ENCODE measurements around the gene RANGAP1.

RANGAP1 gene

DNA sequence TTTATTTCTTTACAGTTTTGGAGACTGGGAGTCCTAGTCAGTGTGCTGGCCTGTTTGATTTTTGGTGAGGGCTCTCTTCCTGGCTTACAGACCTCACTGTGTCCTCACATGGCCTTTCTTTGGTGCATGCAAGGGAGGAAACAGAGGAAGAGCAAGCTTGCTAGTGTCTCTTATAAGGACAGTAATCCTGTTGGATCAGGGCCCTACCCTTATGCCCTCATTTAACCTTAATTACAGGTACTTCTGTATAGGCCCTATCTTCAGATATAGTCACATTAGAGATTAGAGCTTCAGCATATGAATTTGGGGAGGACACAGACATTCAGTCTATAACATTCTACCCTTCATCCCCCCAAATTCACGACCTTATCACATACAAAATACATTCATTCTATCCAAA lies 29.6 kb upstream of the RANGAP1 start:
- intact Hi-C loops (cut with DNase I; ENCODE audit: low total_unique reads): no loop called here
- no peak overlapping the region for H3K27ac ChIP-seq
- no peaks in the 10 kb centered on the region for H3K9me3 ChIP-seq
- H3K27me3 ChIP-seq: no peaks in the 10 kb centered on the region
- H3K4me1 ChIP-seq: no peaks in the 10 kb centered on the region
- H3K4me3 ChIP-seq: no peak overlapping the region
- TF ChIP-seq, protein P1, sequence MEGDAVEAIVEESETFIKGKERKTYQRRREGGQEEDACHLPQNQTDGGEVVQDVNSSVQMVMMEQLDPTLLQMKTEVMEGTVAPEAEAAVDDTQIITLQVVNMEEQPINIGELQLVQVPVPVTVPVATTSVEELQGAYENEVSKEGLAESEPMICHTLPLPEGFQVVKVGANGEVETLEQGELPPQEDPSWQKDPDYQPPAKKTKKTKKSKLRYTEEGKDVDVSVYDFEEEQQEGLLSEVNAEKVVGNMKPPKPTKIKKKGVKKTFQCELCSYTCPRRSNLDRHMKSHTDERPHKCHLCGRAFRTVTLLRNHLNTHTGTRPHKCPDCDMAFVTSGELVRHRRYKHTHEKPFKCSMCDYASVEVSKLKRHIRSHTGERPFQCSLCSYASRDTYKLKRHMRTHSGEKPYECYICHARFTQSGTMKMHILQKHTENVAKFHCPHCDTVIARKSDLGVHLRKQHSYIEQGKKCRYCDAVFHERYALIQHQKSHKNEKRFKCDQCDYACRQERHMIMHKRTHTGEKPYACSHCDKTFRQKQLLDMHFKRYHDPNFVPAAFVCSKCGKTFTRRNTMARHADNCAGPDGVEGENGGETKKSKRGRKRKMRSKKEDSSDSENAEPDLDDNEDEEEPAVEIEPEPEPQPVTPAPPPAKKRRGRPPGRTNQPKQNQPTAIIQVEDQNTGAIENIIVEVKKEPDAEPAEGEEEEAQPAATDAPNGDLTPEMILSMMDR (IDR thresholded peaks at IDR 0.05): no peak
- H3K36me3 ChIP-seq: peaks cover 0 to 19% (median under 1%) of the 10 kb centered on the region in 3 donors
- no peak for DNase-seq

DNA sequence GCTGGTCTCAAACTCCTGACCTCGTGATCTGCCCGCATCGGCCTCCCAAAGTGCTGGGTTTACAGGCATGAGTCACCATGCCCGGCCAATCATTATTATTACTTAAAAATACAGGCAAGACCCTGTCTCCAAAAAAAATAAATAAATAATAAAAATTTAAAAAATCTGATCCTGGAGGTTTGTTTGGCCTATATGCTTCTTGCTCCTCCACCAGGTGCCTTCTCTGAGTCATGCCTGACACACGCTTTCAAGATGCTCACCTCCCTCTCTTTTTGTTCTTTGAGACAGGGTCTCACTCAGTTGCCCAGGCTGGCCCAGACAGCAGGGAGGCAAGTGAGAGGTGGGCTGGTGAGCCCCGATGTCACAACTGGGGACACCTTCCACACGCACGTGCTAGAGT lies 28.8 kb upstream of the RANGAP1 start:
- TF ChIP-seq, protein P1 (IDR thresholded peaks at IDR 0.05): no peak
- no peak overlapping the region for H3K4me3 ChIP-seq
- intact Hi-C loops (cut with DNase I; ENCODE audit: low total_unique reads): no loop called here
- H3K36me3 ChIP-seq: peaks cover 0 to 14% (median 0%) of the 10 kb centered on the region in 3 donors
- no peaks in the 10 kb centered on the region for H3K9me3 ChIP-seq
- H3K4me1 ChIP-seq: no peaks in the 10 kb centered on the region
- DNase-seq: no peak
- no peaks in the 10 kb centered on the region for H3K27me3 ChIP-seq
- no peak overlapping the region for H3K27ac ChIP-seq

DNA sequence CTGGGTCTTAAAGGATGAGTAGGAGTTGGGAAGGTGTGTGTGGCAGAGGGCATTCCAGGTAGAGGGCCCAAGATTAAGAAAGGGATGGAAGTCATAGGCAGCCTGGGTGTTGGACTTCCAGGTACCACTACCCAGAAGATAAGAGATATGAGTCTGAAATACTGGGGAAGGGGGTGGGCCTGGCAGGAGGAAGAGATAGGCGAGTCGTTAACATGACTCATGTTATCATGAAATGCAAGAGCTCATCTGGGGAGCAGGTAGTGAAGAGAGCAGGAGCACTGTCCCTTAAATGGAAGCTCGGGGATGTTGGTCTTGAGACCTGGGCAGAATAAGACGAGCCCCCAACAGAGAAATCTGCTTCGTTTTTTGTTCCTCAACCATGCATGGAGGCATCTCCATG lies 25.5 kb upstream of the RANGAP1 start:
- no peak overlapping the region for H3K27ac ChIP-seq
- H3K36me3 ChIP-seq: peaks cover 0 to 20% (median 0%) of the 10 kb centered on the region in 3 donors
- H3K4me3 ChIP-seq: no peak overlapping the region
- intact Hi-C loops (cut with DNase I; ENCODE audit: low total_unique reads): no loop called here
- peaks cover 0 to 6% (median 2%) of the 10 kb centered on the region in 4 donors for H3K4me1 ChIP-seq
- TF ChIP-seq, protein P1 (IDR thresholded peaks at IDR 0.05): no peak
- no peaks in the 10 kb centered on the region for H3K9me3 ChIP-seq
- no peak for DNase-seq
- H3K27me3 ChIP-seq: no peaks in the 10 kb centered on the region

DNA sequence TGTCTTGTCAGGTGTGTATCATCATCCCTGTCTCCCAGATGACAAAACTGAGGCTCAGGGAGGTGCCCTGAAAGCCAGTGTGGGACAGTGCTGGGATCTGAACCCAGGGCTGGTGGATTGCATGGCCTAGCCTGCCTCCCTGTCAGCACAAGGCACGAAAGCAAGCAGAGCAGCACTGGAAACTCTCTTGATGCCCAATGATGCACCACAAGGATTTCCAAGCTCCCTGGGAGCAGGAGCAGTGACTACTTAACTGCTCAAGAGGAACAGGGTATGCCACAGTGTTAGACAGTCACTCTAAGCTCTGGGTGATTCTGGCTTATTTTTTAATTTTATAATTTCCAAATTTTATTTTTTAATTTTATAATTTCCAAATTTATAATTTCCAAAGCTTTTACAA lies 24.3 kb upstream of the RANGAP1 start:
- no peak overlapping the region for H3K4me3 ChIP-seq
- H3K4me1 ChIP-seq: peaks cover 0 to 10% (median 2%) of the 10 kb centered on the region in 4 donors
- no peak for DNase-seq
- no peaks in the 10 kb centered on the region for H3K9me3 ChIP-seq
- intact Hi-C loops (cut with DNase I; ENCODE audit: low total_unique reads): no loop called here
- no peaks in the 10 kb centered on the region for H3K27me3 ChIP-seq
- TF ChIP-seq, protein P1 (IDR thresholded peaks at IDR 0.05): no peak
- no peak overlapping the region for H3K27ac ChIP-seq
- H3K36me3 ChIP-seq: peaks cover 0 to 11% (median 0%) of the 10 kb centered on the region in 3 donors

DNA sequence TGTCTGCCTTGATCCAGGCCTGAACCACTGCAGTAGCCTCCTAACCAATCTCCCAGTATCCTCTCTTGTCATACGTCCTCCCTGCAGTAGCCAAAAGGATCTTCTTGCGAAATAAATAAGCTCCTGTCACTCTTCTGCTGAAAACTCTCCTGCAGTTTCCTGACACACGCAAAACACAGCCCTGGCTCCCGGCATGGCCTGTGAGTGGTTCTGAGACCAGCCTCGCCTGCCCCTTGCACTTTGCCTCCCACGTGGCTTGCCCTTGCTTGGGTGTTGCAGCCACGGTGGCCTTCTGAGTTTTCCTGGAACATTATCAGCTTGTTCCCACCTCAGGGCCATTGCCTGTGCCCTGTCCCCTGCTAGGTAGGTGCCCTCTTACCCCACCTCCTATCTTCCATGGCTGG lies 22.6 kb upstream of the RANGAP1 start:
- TF ChIP-seq, protein P1 (IDR thresholded peaks at IDR 0.05): no peak

DNA sequence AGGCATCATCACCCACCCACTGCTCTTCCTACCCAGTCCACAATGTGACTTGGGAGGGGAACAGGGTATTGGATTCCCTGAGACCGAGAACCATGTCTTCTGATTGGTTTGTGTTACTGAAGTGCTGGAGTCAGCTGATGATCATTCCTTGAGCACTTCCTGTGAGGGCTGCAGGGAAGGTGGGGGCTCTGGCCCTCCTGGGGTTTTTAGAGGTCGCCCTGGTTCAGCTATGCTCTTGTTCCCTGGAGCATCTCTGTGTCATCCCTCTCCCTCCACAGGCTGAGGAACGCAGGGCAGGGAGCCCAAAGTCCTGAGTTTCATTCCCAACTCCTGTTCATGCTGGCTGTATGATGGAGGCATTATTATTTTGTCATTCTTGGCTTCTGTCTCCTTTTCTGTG lies 22.1 kb upstream of the RANGAP1 start:
- Histone ChIP-seq H3K4me1 (peaks cover 0 to 19% (median 7%) of the 10 kb centered on the region in 4 donors), H3K27me3 (no peaks in the 10 kb centered on the region), H3K36me3 (peaks cover 0 to 10% (median 0%) of the 10 kb centered on the region in 3 donors), H3K9me3 (no peaks in the 10 kb centered on the region), H3K4me3 (no peak overlapping the region), H3K27ac (peak overlapping the region in 1 of 2 donors; percentile 10)
- no peak for DNase-seq
- TF ChIP-seq, protein P1 (IDR thresholded peaks at IDR 0.05): no peak
- intact Hi-C loops (cut with DNase I; ENCODE audit: low total_unique reads): loop anchor here (10.0 kb wide), 1 partner anchor 57 kb away; no protein-coding TSS in a partner anchor

More for the DNA sequence above, 22.6 kb upstream of the RANGAP1 start:
- H3K36me3 ChIP-seq: peaks cover 0 to 10% (median 0%) of the 10 kb centered on the region in 3 donors
- intact Hi-C loops (cut with DNase I; ENCODE audit: low total_unique reads): loop anchor here (10.0 kb wide), 1 partner anchor 56 kb away; no protein-coding TSS in a partner anchor
- no peak for DNase-seq
- no peaks in the 10 kb centered on the region for H3K9me3 ChIP-seq
- no peaks in the 10 kb centered on the region for H3K27me3 ChIP-seq
- H3K4me1 ChIP-seq: peaks cover 0 to 15% (median 2%) of the 10 kb centered on the region in 4 donors
- no peak overlapping the region for H3K4me3 ChIP-seq
- H3K27ac ChIP-seq: no peak overlapping the region

Data from tibial artery (tissue), 4 donors.